Gastrocnemius medialis (tissue), 4 donors: ENCODE results near the gene CLEC18B. TPM values are rescaled to one million over a fixed set of nuclear protein-coding genes. Genes with fewer than 3 reads are reported as not detected.
"Not testable (repeated sequence)": the region's sequence is repeated elsewhere in the genome, so short reads cannot be mapped to it uniquely, and the experiment has no call there.

Experiments
- ATAC-seq, 2 donors: fragments of 150-250 bp; one replicate each; pipeline ENCODE4 v1.9.1; 2016
- DNase-seq, 2 donors: peaks; one replicate each; pipeline ENCODE4 v3.0.0-alpha.2; 2019
- H3K27ac ChIP-seq, 4 donors: fragments of 200-600 bp; sonication (generic); 1 replicate in 1 of 4; 2 replicates in 3 of 4; pipeline ENCODE4 v1.5.1; 2016 to 2018; ENCODE audit warnings: mild to moderate bottlenecking in 2 of 4, moderate library complexity in 1 of 4
- H3K27me3 ChIP-seq, 3 donors: fragments of 200-600 bp; sonication (generic) in 2 of 3; 1 replicate in 1 of 3; 2 replicates in 2 of 3; pipeline versions ENCODE4 v1.5.1 to v1.6.0; 2016 to 2019; ENCODE audit warnings: mild to moderate bottlenecking in 1 of 3, moderate library complexity in 1 of 3
- H3K36me3 ChIP-seq, 2 donors: fragments of 200-600 bp; sonication (generic) in 1 of 2; one replicate each; pipeline ENCODE4 v1.5.1; 2017 to 2018
- H3K4me1 ChIP-seq, 2 donors: fragments of 200-600 bp; sonication (generic) in 1 of 2; one replicate each; pipeline ENCODE4 v1.5.1; 2016 to 2017; ENCODE audit warnings: mild to moderate bottlenecking in 2 of 2
- H3K4me3 ChIP-seq, 4 donors: fragments of 200-600 bp; sonication (generic) in 3 of 4; 1 replicate in 1 of 4; 2 replicates in 3 of 4; pipeline ENCODE4 v1.5.1; 2016 to 2019; ENCODE audit warnings: mild to moderate bottlenecking in 2 of 4
- H3K9me3 ChIP-seq, 3 donors: fragments of 200-600 bp; sonication (generic) in 2 of 3; 1 replicate in 1 of 3; 2 replicates in 2 of 3; pipeline ENCODE4 v1.5.1; 2016 to 2019
- in situ Hi-C, 4 donors: fragments of 200-750 bp; cut with MboI; loops; one replicate each; pipeline versions ENCODE4 v1.15.0 to v1.8.0; 2017; ENCODE audit warnings: low sequenced_read_pairs in 4 of 4
- intact Hi-C: fragments of 100-400 bp; cut with DNase I; formaldehyde crosslinking; loops from one replicate; pipeline ENCODE4 v1.15.1; 2023; ENCODE audit warnings: low total_unique reads
- total RNA-seq, 4 donors: library from RNA; depleted of rRNA; stranded (reverse); fragments of >200 nt; gene quantifications; one replicate each; pipeline versions ENCODE4 v1.1.0 to v1.2.3, GENCODE V29; 2016

Gene CLEC18B
- total RNA-seq, 4 donors from 2014 or later: 1.1 to 2.7 TPM; not detected in 2

- DNase-seq, H3K9me3 ChIP-seq, H3K4me1 ChIP-seq, H3K36me3 ChIP-seq, in situ Hi-C loops, intact Hi-C loops, H3K27me3 ChIP-seq: not testable (repeated sequence)
- Histone ChIP-seq H3K4me3 (peak overlapping the region; percentile 40 to 56 (median 54)), H3K27ac (peak overlapping the region; percentile 57 to 76 (median 68))
- ATAC-seq: peak; percentile 77 to 81
Observed at GRCh38 chr16:74406600-74407361, 14.5 kb downstream of the CLEC18B start.

- DNase-seq, H3K4me1 ChIP-seq, H3K36me3 ChIP-seq, H3K4me3 ChIP-seq, H3K27me3 ChIP-seq, ATAC-seq, in situ Hi-C loops, intact Hi-C loops, H3K9me3 ChIP-seq, H3K27ac ChIP-seq: not testable (repeated sequence)
Observed at GRCh38 chr16:74404148-74404933, 16.9 kb downstream of the CLEC18B start.

GRCh38 chr16:74400238-74400637 is 21.0 kb downstream of the CLEC18B start:
- intact Hi-C loops, DNase-seq, in situ Hi-C loops: not testable (repeated sequence)

GRCh38 chr16:74398212-74398895 is 22.9 kb downstream of the CLEC18B start:
- H3K4me1 ChIP-seq, H3K9me3 ChIP-seq, intact Hi-C loops, in situ Hi-C loops, H3K27me3 ChIP-seq, H3K27ac ChIP-seq, H3K4me3 ChIP-seq, DNase-seq, H3K36me3 ChIP-seq: not testable (repeated sequence)
- ATAC-seq: peak; percentile 25 to 27

More at GRCh38 chr16:74400238-74400637, 21.0 kb downstream of the CLEC18B start:
- not testable (repeated sequence) for ATAC-seq, H3K4me1 ChIP-seq, H3K9me3 ChIP-seq, H3K36me3 ChIP-seq, H3K4me3 ChIP-seq, H3K27ac ChIP-seq, H3K27me3 ChIP-seq

GRCh38 chr16:74396521-74397017 is 24.7 kb downstream of the CLEC18B start:
- in situ Hi-C loops, H3K27me3 ChIP-seq, DNase-seq, intact Hi-C loops, ATAC-seq, H3K36me3 ChIP-seq, H3K4me1 ChIP-seq, H3K9me3 ChIP-seq, H3K4me3 ChIP-seq, H3K27ac ChIP-seq: not testable (repeated sequence)

GRCh38 chr16:74394604-74395003 is 26.7 kb downstream of the CLEC18B start:
- H3K4me3 ChIP-seq, ATAC-seq, H3K36me3 ChIP-seq, DNase-seq, H3K27ac ChIP-seq, in situ Hi-C loops, H3K9me3 ChIP-seq, H3K4me1 ChIP-seq, H3K27me3 ChIP-seq, intact Hi-C loops: not testable (repeated sequence)

- DNase-seq, H3K36me3 ChIP-seq, intact Hi-C loops, H3K4me3 ChIP-seq, in situ Hi-C loops, ATAC-seq, H3K27me3 ChIP-seq, H3K4me1 ChIP-seq, H3K27ac ChIP-seq, H3K9me3 ChIP-seq: not testable (repeated sequence)
Observed at GRCh38 chr16:74394131-74394530, 27.1 kb downstream of the CLEC18B start.

- ATAC-seq, H3K27me3 ChIP-seq, H3K36me3 ChIP-seq, DNase-seq, in situ Hi-C loops, H3K4me3 ChIP-seq, H3K9me3 ChIP-seq, H3K4me1 ChIP-seq, intact Hi-C loops, H3K27ac ChIP-seq: not testable (repeated sequence)
Observed at GRCh38 chr16:74391454-74392050, 29.7 kb downstream of the CLEC18B start.

- H3K27me3 ChIP-seq, H3K9me3 ChIP-seq, H3K27ac ChIP-seq, H3K4me3 ChIP-seq, H3K4me1 ChIP-seq, intact Hi-C loops, ATAC-seq, DNase-seq, in situ Hi-C loops, H3K36me3 ChIP-seq: not testable (repeated sequence)
Observed at GRCh38 chr16:74382339-74383034, 38.8 kb downstream of the CLEC18B start.

GRCh38 chr16:74373847-74374184 is 47.5 kb downstream of the CLEC18B start:
- H3K4me1 ChIP-seq, H3K9me3 ChIP-seq, H3K27ac ChIP-seq, DNase-seq, intact Hi-C loops, ATAC-seq, H3K27me3 ChIP-seq, H3K36me3 ChIP-seq, H3K4me3 ChIP-seq: not testable (repeated sequence)
- in situ Hi-C loops: loop anchor here in 2 of 4 donors (10.0 to 25.0 kb wide), 2 partner anchors 79 to 88 kb away; partner anchors contain the start of gene PSMD7 (in 1 of the 2)
